Caco-2 (cell line): Measurements from ENCODE around the gene TMA16. TPM values are rescaled to one million over a fixed set of nuclear protein-coding genes. Genes with fewer than 3 reads are reported as not detected.
A peak's percentile ranks its signal among the peaks of the same experiment; 100 is the strongest.

Experiments used
- BruUV-seq: library from RNA; stranded (reverse); fragments of 400-500 nt; replicated peaks from 2 replicates; lab custom pipeline; 2021; lab: Mats Ljungman, UMichigan
- CTCF ChIA-PET: fragments of 300-600 bp; sonication (Branson Sonifier 250); formaldehyde crosslinking; loops from one replicate; lab custom pipeline; 2022; ENCODE audit warnings: antibody characterized with exemption; lab: Charles Lee
- POLR2A ChIA-PET: fragments of 300-600 bp; sonication (Branson Sonifier 250); formaldehyde crosslinking; loops from one replicate; lab custom pipeline; 2022; ENCODE audit warnings: antibody characterized with exemption; lab: Charles Lee
- DNase-seq, 2 experiments: peaks; one replicate each; pipeline versions ENCODE4 v3.0.0 to v3.0.0-alpha.2; 2020 to 2022
- H3K27me3 ChIP-seq: replicated peaks from 2 replicates; pipeline ENCODE4 v1.6.0; 2011; ENCODE audit warnings: low read length; ENCODE audit not compliant: control insufficient read depth, insufficient read depth
- H3K36me3 ChIP-seq: 2 replicates; pipeline ENCODE4 v1.5.1; 2011; ENCODE audit warnings: low read length; ENCODE audit not compliant: control insufficient read depth, insufficient read depth
- H3K4me1 ChIP-seq: fragments of 250-450 bp; sonication (Bioruptor Pico); 2 replicates; pipeline ENCODE4 v1.5.1; 2020; ENCODE audit warnings: mild to moderate bottlenecking
- H3K4me3 ChIP-seq: 2 replicates; pipeline ENCODE4 v1.5.1; 2011; ENCODE audit warnings: low read depth, mild to moderate bottlenecking, control low read depth, low read length
- H3K9me3 ChIP-seq: fragments of 250-450 bp; sonication (Bioruptor Pico); 2 replicates; pipeline ENCODE4 v1.5.1; 2020; ENCODE audit warnings: mild to moderate bottlenecking, moderate library complexity
- H3K27ac Mint-ChIP-seq: one replicate; pipeline ENCODE4 v1.8.0; 2022; ENCODE audit warnings: mixed read lengths; ENCODE audit not compliant: unreplicated experiment
- H3K27me3 Mint-ChIP-seq: one replicate; pipeline ENCODE4 v1.8.0; 2022; ENCODE audit warnings: mixed read lengths; ENCODE audit not compliant: insufficient read depth, unreplicated experiment
- H3K36me3 Mint-ChIP-seq: one replicate; pipeline ENCODE4 v1.8.0; 2022; ENCODE audit warnings: mild to moderate bottlenecking, mixed read lengths; ENCODE audit not compliant: insufficient read depth, unreplicated experiment
- H3K4me1 Mint-ChIP-seq: one replicate; pipeline ENCODE4 v1.8.0; 2022; ENCODE audit warnings: low read depth, mixed read lengths; ENCODE audit not compliant: unreplicated experiment
- H3K4me3 Mint-ChIP-seq: one replicate; pipeline ENCODE4 v1.8.0; 2022; ENCODE audit warnings: mild to moderate bottlenecking, moderate library complexity, mixed read lengths; ENCODE audit not compliant: unreplicated experiment
- H3K9me3 Mint-ChIP-seq: one replicate; pipeline ENCODE4 v1.8.0; 2022; ENCODE audit warnings: mixed read lengths; ENCODE audit not compliant: unreplicated experiment
- intact Hi-C: fragments of 100-400 bp; cut with micrococcal nuclease; formaldehyde crosslinking; loops from one replicate; pipeline ENCODE4 v1.10.0; 2022; ENCODE audit not compliant: unreplicated experiment
- total RNA-seq: library from RNA; stranded (reverse); gene quantifications from 2 replicates; pipeline ENCODE4 v1.2.3, GENCODE V29; 2022
- TF ChIP-seq, protein P1 (sequence below), 2 experiments: fragments of 200-600 bp in 1 of 2; IDR thresholded peaks; 1 replicate in 1 of 2; 2 replicates in 1 of 2; pipeline versions ENCODE4 v1.5.1 to v1.8.0; 2011 to 2022; ENCODE audit warnings: antibody characterized with exemption in 1 of 2, control low read depth in 1 of 2, inconsistent platforms in 1 of 2, low read depth in 1 of 2, low read length in 1 of 2, mild to moderate bottlenecking in 1 of 2, moderate library complexity in 1 of 2; ENCODE audit not compliant: insufficient read depth in 1 of 2, severe bottlenecking in 1 of 2, unreplicated experiment in 1 of 2

Gene TMA16
- total RNA-seq, 1 experiment from 2014 or later = 31.1 TPM

DNA sequence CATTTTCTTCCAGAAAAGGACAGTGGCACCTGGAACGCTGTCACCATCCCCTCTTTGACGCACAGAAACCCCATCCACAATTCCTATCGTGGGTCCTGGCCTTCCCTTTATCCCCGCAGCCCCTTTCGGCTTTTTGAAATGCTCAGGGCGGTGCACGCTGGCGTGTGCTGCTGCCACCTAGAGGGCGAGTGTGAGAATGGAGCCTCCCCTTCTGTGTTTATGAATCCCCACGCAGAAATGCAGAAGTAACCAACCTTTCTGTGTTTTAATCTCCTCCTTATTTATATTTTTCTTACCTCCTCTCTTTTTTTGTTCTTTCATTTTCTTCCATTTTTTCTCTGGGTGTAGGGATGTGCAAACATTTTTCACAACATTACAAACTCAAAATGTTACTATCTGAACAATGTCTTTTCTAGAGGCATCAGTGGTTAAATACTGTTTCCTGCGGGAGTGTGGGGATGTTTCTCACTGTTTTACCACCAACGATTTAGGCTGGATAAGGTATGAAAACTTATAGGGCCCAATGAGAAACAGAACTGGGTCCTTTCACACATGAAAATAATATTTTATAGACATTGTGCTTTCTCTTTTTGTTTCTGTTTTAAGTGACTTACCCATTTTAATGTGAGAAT, 50.0 kb downstream of the TMA16 start:
- TF ChIP-seq, protein P1, sequence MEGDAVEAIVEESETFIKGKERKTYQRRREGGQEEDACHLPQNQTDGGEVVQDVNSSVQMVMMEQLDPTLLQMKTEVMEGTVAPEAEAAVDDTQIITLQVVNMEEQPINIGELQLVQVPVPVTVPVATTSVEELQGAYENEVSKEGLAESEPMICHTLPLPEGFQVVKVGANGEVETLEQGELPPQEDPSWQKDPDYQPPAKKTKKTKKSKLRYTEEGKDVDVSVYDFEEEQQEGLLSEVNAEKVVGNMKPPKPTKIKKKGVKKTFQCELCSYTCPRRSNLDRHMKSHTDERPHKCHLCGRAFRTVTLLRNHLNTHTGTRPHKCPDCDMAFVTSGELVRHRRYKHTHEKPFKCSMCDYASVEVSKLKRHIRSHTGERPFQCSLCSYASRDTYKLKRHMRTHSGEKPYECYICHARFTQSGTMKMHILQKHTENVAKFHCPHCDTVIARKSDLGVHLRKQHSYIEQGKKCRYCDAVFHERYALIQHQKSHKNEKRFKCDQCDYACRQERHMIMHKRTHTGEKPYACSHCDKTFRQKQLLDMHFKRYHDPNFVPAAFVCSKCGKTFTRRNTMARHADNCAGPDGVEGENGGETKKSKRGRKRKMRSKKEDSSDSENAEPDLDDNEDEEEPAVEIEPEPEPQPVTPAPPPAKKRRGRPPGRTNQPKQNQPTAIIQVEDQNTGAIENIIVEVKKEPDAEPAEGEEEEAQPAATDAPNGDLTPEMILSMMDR (IDR thresholded peaks at IDR 0.05; ENCODE audit: insufficient read depth in 1 of 2, low read depth in 1 of 2, low read length in 1 of 2, severe bottlenecking in 1 of 2, unreplicated experiment in 1 of 2) = peak; percentile 84 to 90
- no peak overlapping the region for H3K27ac Mint-ChIP-seq
- CTCF ChIA-PET = interaction anchor here (1.0 to 1.5 kb wide), 2 partner anchors 31 to 50 kb away, joined by 3 to 5 read pairs; partner anchors contain the start of gene TMA16
- no TSS peak for BruUV-seq
- H3K27me3 Mint-ChIP-seq = no peaks in the 10 kb centered on the region
- no peak overlapping the region for H3K4me3 Mint-ChIP-seq
- no peaks in the 10 kb centered on the region for H3K9me3 ChIP-seq
- DNase-seq = peak; percentile 50 to 55
- no peaks in the 10 kb centered on the region for H3K4me1 ChIP-seq
- no peaks in the 10 kb centered on the region for H3K27me3 ChIP-seq
- H3K36me3 Mint-ChIP-seq = no peaks in the 10 kb centered on the region
- H3K4me1 Mint-ChIP-seq = no peaks in the 10 kb centered on the region
- no peaks in the 10 kb centered on the region for H3K9me3 Mint-ChIP-seq
- no peaks in the 10 kb centered on the region for H3K36me3 ChIP-seq
- intact Hi-C loops = loop anchor here (1.0 to 5.0 kb wide), 4 partner anchors 60 to 1047 kb away; partner anchors contain the start of gene NPY1R
- H3K4me3 ChIP-seq = no peak overlapping the region
- POLR2A ChIA-PET = no interaction called here

DNA sequence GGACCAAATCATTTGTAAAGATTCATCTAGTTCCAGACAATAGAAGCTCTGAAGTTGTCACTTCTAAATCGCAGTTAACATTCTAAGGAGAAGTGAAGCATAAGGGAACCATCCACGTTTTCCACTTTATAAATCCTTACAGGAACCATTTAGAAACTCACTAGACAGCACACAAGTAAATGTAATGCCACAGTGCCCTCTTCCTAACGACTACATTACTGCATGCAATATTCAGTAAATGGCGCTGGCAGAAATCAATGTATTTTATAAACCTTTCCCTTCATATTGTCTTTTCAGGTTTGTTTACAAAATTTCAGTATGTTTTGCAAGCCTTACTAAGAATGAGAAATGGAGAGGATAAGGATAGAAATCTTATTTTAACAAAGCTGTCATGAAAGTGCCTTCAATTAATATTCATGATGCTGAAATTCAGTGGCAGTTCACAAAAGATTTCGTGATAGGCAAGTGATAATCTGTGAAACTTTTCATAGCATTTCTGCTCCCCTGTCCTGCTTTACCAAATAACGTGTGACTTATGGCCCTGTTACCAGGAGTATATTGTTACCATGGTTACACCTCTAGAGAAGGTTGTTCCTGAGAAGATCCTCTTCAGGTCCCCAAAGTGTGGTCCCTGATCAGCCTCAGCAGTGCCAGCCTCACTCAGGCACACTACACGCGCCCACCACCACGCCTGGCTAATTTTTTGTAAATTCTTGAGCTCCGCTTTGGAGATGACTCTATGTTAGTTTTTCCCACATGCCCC, 54.2 kb downstream of the TMA16 start:
- H3K9me3 ChIP-seq = no peaks in the 10 kb centered on the region
- peak in 1 of 2 experiments; percentile 49 for DNase-seq
- H3K27me3 ChIP-seq = no peaks in the 10 kb centered on the region
- Mint-ChIP-seq H3K27ac (no peak overlapping the region), H3K27me3 (no peaks in the 10 kb centered on the region), H3K4me3 (no peak overlapping the region), H3K9me3 (no peaks in the 10 kb centered on the region), H3K4me1 (no peaks in the 10 kb centered on the region), H3K36me3 (no peaks in the 10 kb centered on the region)
- ChIA-PET CTCF (no interaction called here), POLR2A (no interaction called here)
- intact Hi-C loops = loop anchor here (1.0 to 5.0 kb wide), 4 partner anchors 64 to 1051 kb away; partner anchors contain the start of gene NPY1R
- H3K4me1 ChIP-seq = no peaks in the 10 kb centered on the region
- TF ChIP-seq, protein P1 (IDR thresholded peaks at IDR 0.05; ENCODE audit: insufficient read depth in 1 of 2, low read depth in 1 of 2, low read length in 1 of 2, severe bottlenecking in 1 of 2, unreplicated experiment in 1 of 2) = peak; percentile 58 to 61
- H3K4me3 ChIP-seq = no peak overlapping the region
- BruUV-seq = no TSS peak
- no peaks in the 10 kb centered on the region for H3K36me3 ChIP-seq

DNA sequence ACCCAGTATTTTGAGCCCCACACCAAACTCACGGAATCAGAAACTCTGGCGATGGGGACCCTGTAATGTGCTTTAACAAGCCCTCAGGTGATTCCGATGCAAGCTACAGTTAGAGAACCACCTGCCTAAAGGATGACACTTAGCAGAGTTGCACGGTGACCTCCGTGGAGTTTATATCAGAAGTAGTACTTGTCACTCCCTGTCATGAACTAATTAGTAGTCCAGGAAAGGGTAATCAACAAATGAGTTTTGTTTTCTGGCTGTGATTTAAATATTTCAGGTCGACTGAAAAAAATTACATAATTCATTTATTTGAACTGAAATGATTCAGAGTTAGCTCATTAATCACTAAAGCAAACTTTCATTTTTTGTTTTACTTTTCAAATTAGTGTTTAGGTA, 56.4 kb downstream of the TMA16 start:
- TF ChIP-seq, protein P1 (IDR thresholded peaks at IDR 0.05; ENCODE audit: insufficient read depth in 1 of 2, low read depth in 1 of 2, low read length in 1 of 2, severe bottlenecking in 1 of 2, unreplicated experiment in 1 of 2) = no peak
- no TSS peak for BruUV-seq
- no peak overlapping the region for H3K4me3 Mint-ChIP-seq
- H3K9me3 Mint-ChIP-seq = no peaks in the 10 kb centered on the region
- Histone ChIP-seq H3K4me1 (no peaks in the 10 kb centered on the region), H3K9me3 (no peaks in the 10 kb centered on the region), H3K4me3 (no peak overlapping the region), H3K36me3 (no peaks in the 10 kb centered on the region), H3K27me3 (no peaks in the 10 kb centered on the region)
- H3K27me3 Mint-ChIP-seq = no peaks in the 10 kb centered on the region
- H3K4me1 Mint-ChIP-seq = no peaks in the 10 kb centered on the region
- CTCF ChIA-PET = interaction anchor here (0.6 to 2.2 kb wide), 14 partner anchors 12 to 1179 kb away, joined by 3 to 10 read pairs (median 4); partner anchors contain the start of gene TMA16
- no peak for DNase-seq
- no peak overlapping the region for H3K27ac Mint-ChIP-seq
- H3K36me3 Mint-ChIP-seq = no peaks in the 10 kb centered on the region
- intact Hi-C loops = loop anchor here (1.0 kb wide), 2 partner anchors 130 to 461 kb away; no protein-coding TSS in a partner anchor
- POLR2A ChIA-PET = interaction anchor here (0.7 to 0.9 kb wide), 2 partner anchors 57 to 115 kb away, joined by 3 read pairs; no protein-coding TSS in a partner anchor
